Activated naive CD8-positive, alpha-beta T cell treated with anti-CD3 and anti-CD28 coated beads, Interleukin-2, amount 10 ng/mL, durations not matched to agents 7 days and 5 days (primary cell): ENCODE results near the gene AQP12A. TPM values are rescaled to one million over a fixed set of nuclear protein-coding genes. Genes with fewer than 3 reads are reported as not detected.
"Not testable (repeated sequence)": the region's sequence is repeated elsewhere in the genome, so short reads cannot be mapped to it uniquely, and the experiment has no call there.

Source experiments
- ATAC-seq: fragments of 150-1000 bp; cut with Tn5 transposase; one replicate; pipeline ENCODE4 v1.10.0; 2021; ENCODE audit warnings: low read depth, moderate library complexity
- POLR2A ChIA-PET: fragments of 350-600 bp; sonication (Branson Sonifier 250); formaldehyde crosslinking; loops from one replicate; lab custom pipeline; 2021; ENCODE audit warnings: antibody characterized with exemption; lab: Charles Lee
- DNase-seq: peaks from one replicate; pipeline ENCODE4 v3.0.0; 2021
- H3K27ac Mint-ChIP-seq: one replicate; pipeline ENCODE4 v1.8.0; 2022; ENCODE audit warnings: mild to moderate bottlenecking, mixed read lengths
- H3K27me3 Mint-ChIP-seq: one replicate; pipeline ENCODE4 v1.8.0; 2022; ENCODE audit warnings: mild to moderate bottlenecking, moderate library complexity, mixed read lengths
- H3K36me3 Mint-ChIP-seq: one replicate; pipeline ENCODE4 v1.8.0; 2021; ENCODE audit warnings: mild to moderate bottlenecking, mixed read lengths
- H3K4me1 Mint-ChIP-seq: one replicate; pipeline ENCODE4 v1.8.0; 2021; ENCODE audit warnings: mixed read lengths
- H3K4me3 Mint-ChIP-seq: one replicate; pipeline ENCODE4 v1.8.0; 2022; ENCODE audit warnings: mild to moderate bottlenecking, moderate library complexity, mixed read lengths
- H3K9me3 Mint-ChIP-seq: one replicate; pipeline ENCODE4 v1.8.0; 2021; ENCODE audit warnings: mixed read lengths
- total RNA-seq, 2 experiments: library from RNA; stranded (reverse); gene quantifications; one replicate each; pipeline ENCODE4 v1.2.3, GENCODE V29; 2021

AQP12A gene
- total RNA-seq, 2 experiments from 2014 or later = not detected

GRCh38 chr2:240672076-240672700 lies 19.5 kb upstream of the AQP12A start:
- H3K4me3 Mint-ChIP-seq = no peak overlapping the region
- no peak overlapping the region for H3K27ac Mint-ChIP-seq
- peaks cover 2% of the 10 kb centered on the region for H3K4me1 Mint-ChIP-seq
- DNase-seq (no peak), ATAC-seq (no peak)
- peaks cover 55% of the 10 kb centered on the region for H3K27me3 Mint-ChIP-seq
- POLR2A ChIA-PET = no interaction called here
- H3K36me3 Mint-ChIP-seq = no peaks in the 10 kb centered on the region
- no peaks in the 10 kb centered on the region for H3K9me3 Mint-ChIP-seq

GRCh38 chr2:240672701-240673190 lies 18.9 kb upstream of the AQP12A start:
- DNase-seq (no peak), ATAC-seq (no peak)
- Mint-ChIP-seq H3K4me3 (no peak overlapping the region), H3K27ac (no peak overlapping the region), H3K9me3 (no peaks in the 10 kb centered on the region), H3K36me3 (no peaks in the 10 kb centered on the region), H3K27me3 (peaks cover 50% of the 10 kb centered on the region), H3K4me1 (peaks cover 2% of the 10 kb centered on the region)
- POLR2A ChIA-PET = no interaction called here

- ATAC-seq, H3K4me3 Mint-ChIP-seq, DNase-seq, H3K4me1 Mint-ChIP-seq, H3K9me3 Mint-ChIP-seq, H3K36me3 Mint-ChIP-seq, POLR2A ChIA-PET, H3K27ac Mint-ChIP-seq: not testable (repeated sequence)
- peaks cover 37% of the 10 kb centered on the region for H3K27me3 Mint-ChIP-seq
Observed at GRCh38 chr2:240674461-240675184, 17.0 kb upstream of the AQP12A start.

GRCh38 chr2:240675345-240675744 lies 16.3 kb upstream of the AQP12A start:
- H3K4me1 Mint-ChIP-seq, H3K36me3 Mint-ChIP-seq, ATAC-seq, H3K9me3 Mint-ChIP-seq, POLR2A ChIA-PET, H3K4me3 Mint-ChIP-seq, H3K27ac Mint-ChIP-seq, DNase-seq: not testable (repeated sequence)
- peaks cover 31% of the 10 kb centered on the region for H3K27me3 Mint-ChIP-seq

- DNase-seq = not testable (repeated sequence)
Observed at GRCh38 chr2:240678043-240678442, 13.6 kb upstream of the AQP12A start.

DNA sequence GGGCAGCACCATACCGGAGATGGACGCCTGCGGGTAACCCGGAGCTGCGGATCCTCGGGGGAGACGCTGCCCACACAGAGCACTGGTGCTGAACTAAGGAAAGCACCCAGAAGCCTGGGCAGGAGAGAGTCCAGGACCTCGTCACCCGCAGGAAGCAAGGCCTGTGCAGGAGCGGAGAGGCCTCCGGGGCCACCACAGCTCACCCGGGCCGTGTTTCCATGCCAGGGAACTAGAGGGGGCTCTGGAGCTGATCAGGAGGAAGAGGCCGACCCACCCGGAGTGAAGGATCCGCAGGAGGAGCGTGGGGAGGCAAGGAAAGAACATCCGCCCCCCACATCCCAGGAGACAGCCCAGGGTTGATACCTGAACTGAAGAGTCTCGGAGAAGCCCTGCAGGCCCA lies 12.8 kb upstream of the AQP12A start:
- H3K36me3 Mint-ChIP-seq, H3K9me3 Mint-ChIP-seq, POLR2A ChIA-PET, H3K27me3 Mint-ChIP-seq, H3K27ac Mint-ChIP-seq, ATAC-seq, H3K4me1 Mint-ChIP-seq, DNase-seq, H3K4me3 Mint-ChIP-seq: not testable (repeated sequence)

More at GRCh38 chr2:240678043-240678442, 13.6 kb upstream of the AQP12A start:
- H3K9me3 Mint-ChIP-seq, POLR2A ChIA-PET, H3K27ac Mint-ChIP-seq, H3K4me1 Mint-ChIP-seq, ATAC-seq, H3K4me3 Mint-ChIP-seq, H3K36me3 Mint-ChIP-seq: not testable (repeated sequence)
- H3K27me3 Mint-ChIP-seq = peaks cover 14% of the 10 kb centered on the region

DNA sequence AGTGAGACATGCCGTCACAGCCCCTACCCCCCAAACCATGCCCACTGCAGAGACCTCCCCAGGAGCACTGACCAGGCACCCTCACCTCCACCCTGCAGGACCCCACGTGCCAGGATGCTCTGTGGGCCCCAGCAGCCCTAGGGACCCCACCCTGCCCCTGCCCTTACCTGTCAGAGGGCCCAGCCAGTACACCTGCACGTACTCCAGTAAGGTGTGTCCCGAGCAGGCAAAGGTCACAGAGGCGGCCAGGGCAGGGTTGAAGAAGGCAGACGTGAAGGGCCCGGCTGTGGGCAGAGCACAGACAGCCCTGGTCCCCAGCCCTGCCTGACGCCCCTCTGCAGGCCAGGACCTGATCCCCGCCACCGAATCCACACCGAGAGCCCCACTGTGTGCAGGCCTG lies 11.5 kb upstream of the AQP12A start:
- DNase-seq, H3K36me3 Mint-ChIP-seq, H3K27me3 Mint-ChIP-seq, H3K9me3 Mint-ChIP-seq, H3K4me1 Mint-ChIP-seq, POLR2A ChIA-PET, H3K4me3 Mint-ChIP-seq, ATAC-seq, H3K27ac Mint-ChIP-seq: not testable (repeated sequence)

DNA sequence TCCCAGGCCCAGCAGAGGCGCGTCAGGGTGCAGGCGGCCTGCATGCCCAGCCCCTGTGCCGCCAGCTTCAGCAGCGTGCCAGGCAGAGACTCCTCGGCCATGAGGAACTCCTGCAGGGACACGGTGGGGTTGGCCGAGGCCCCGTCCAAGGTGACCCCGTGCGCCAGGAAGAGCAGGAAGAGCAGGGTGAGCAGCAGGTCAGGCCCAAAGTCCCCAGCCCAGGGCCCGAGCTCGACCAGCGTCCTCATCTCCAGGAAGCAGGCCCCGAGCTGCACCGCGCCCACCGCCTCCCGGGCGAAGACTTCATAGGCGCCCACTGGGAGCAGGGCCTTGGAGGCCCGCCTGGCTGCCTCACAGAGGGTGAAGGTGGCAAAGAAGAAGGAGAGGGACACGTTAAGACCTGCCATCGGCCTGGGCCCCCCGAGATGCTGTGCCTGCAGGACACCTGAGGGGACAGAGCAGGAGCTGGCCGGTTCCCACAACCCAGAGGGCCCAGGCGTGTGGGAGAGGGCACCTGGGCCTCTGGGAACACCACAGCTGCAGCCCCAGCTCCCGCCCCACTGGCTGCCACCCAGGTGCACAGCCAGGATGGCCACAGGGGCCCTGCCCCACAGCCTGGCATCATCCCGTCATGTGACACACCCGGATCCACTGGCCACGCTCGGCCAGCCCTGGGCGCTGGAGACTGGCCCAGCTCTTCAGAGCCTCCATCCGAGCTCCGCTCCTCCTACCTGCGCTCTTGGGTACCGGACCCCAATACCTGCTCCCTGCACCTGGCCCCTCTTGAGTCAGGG lies 9.0 kb upstream of the AQP12A start, which contains the start of gene AQP12B:
Gene AQP12B (minus strand): TSS at position 455 of the 794 bp plus-strand sequence. CDS start 48 bp downstream, at position 407.
- H3K36me3 Mint-ChIP-seq, POLR2A ChIA-PET, ATAC-seq, H3K9me3 Mint-ChIP-seq, H3K27me3 Mint-ChIP-seq: not testable (repeated sequence)
- peak; percentile 27 for DNase-seq
- peak within 1 kb of the TSS; percentile 69 for H3K4me3 Mint-ChIP-seq
- peak within 1 kb of the TSS; percentile 68 for H3K27ac Mint-ChIP-seq
- peaks cover 12% of the 10 kb centered on the region for H3K4me1 Mint-ChIP-seq

- POLR2A ChIA-PET, H3K36me3 Mint-ChIP-seq, H3K27me3 Mint-ChIP-seq, H3K9me3 Mint-ChIP-seq: not testable (repeated sequence)
- Mint-ChIP-seq H3K27ac (peak overlapping the region; percentile 68), H3K4me1 (peaks cover 12% of the 10 kb centered on the region), H3K4me3 (peak overlapping the region; percentile 69)
- ATAC-seq = peak; percentile 77
- DNase-seq = peak; percentile 26
Observed at GRCh38 chr2:240683329-240683979, 8.2 kb upstream of the AQP12A start.

- H3K4me3 Mint-ChIP-seq = peak overlapping the region; percentile 69
- H3K9me3 Mint-ChIP-seq = not testable (repeated sequence)
Observed at GRCh38 chr2:240683980-240684728, 7.5 kb upstream of the AQP12A start.

GRCh38 chr2:240685771-240686371 lies 5.8 kb upstream of the AQP12A start:
- no peak overlapping the region for H3K4me3 Mint-ChIP-seq
- H3K27ac Mint-ChIP-seq = no peak overlapping the region
- peaks cover 15% of the 10 kb centered on the region for H3K4me1 Mint-ChIP-seq
- POLR2A ChIA-PET = no interaction called here
- H3K36me3 Mint-ChIP-seq = no peaks in the 10 kb centered on the region
- H3K27me3 Mint-ChIP-seq = no peaks in the 10 kb centered on the region
- H3K9me3 Mint-ChIP-seq = no peaks in the 10 kb centered on the region
- peak; percentile 29 for DNase-seq
- no peak for ATAC-seq

More at GRCh38 chr2:240683980-240684728, 7.5 kb upstream of the AQP12A start:
- H3K36me3 Mint-ChIP-seq, ATAC-seq, H3K27me3 Mint-ChIP-seq, POLR2A ChIA-PET: not testable (repeated sequence)
- DNase-seq = peak; percentile 34
- H3K27ac Mint-ChIP-seq = peak overlapping the region; percentile 68
- H3K4me1 Mint-ChIP-seq = peaks cover 12% of the 10 kb centered on the region

GRCh38 chr2:240686460-240686859 lies 5.2 kb upstream of the AQP12A start:
- H3K4me1 Mint-ChIP-seq = peaks cover 15% of the 10 kb centered on the region
- DNase-seq (no peak), ATAC-seq (no peak)
- POLR2A ChIA-PET = no interaction called here
- no peaks in the 10 kb centered on the region for H3K9me3 Mint-ChIP-seq
- no peaks in the 10 kb centered on the region for H3K27me3 Mint-ChIP-seq
- no peaks in the 10 kb centered on the region for H3K36me3 Mint-ChIP-seq
- no peak overlapping the region for H3K27ac Mint-ChIP-seq
- no peak overlapping the region for H3K4me3 Mint-ChIP-seq
